HG02885 (cell line): ENCODE results near the gene SMAP1.
"Not testable (repeated sequence)": the region's sequence is repeated elsewhere in the genome, so short reads cannot be mapped to it uniquely, and the experiment has no call there.

Source experiments
- ATAC-seq: cut with Tn5 transposase; IDR thresholded peaks from one replicate; pipeline ENCODE4 v1.9.1; 2021; ENCODE audit warnings: mild to moderate bottlenecking; ENCODE audit not compliant: unreplicated experiment, poor library complexity

Gene SMAP1

GRCh38 chr6:70735513-70735912 is 67.8 kb downstream of the SMAP1 start:
- no peak for ATAC-seq

GRCh38 chr6:70738028-70738427 is 70.3 kb downstream of the SMAP1 start:
- ATAC-seq = no peak

- no peak for ATAC-seq
Measured at GRCh38 chr6:70739534-70739933, 71.9 kb downstream of the SMAP1 start.

- ATAC-seq = not testable (repeated sequence)
Measured at GRCh38 chr6:70740746-70741145, 73.1 kb downstream of the SMAP1 start.

- ATAC-seq = not testable (repeated sequence)
Measured at GRCh38 chr6:70742462-70742861, 74.8 kb downstream of the SMAP1 start.

- no peak for ATAC-seq
Measured at GRCh38 chr6:70753870-70754380, 86.2 kb downstream of the SMAP1 start.

- ATAC-seq = no peak
Measured at GRCh38 chr6:70758883-70759282, 91.2 kb downstream of the SMAP1 start.

GRCh38 chr6:70763754-70764510 is 96.2 kb downstream of the SMAP1 start:
- no peak for ATAC-seq

- ATAC-seq = no peak
Measured at GRCh38 chr6:70764706-70765105, 97.0 kb downstream of the SMAP1 start.

GRCh38 chr6:70771351-70771750 is 103.7 kb downstream of the SMAP1 start:
- not testable (repeated sequence) for ATAC-seq

GRCh38 chr6:70779934-70780333 is 112.3 kb downstream of the SMAP1 start:
- ATAC-seq = no peak

GRCh38 chr6:70790483-70791224 is 123.0 kb downstream of the SMAP1 start:
- ATAC-seq = no peak

GRCh38 chr6:70797625-70798024 is 129.9 kb downstream of the SMAP1 start:
- peak; percentile 96 for ATAC-seq

- ATAC-seq = no peak
Measured at GRCh38 chr6:70806086-70806485, 138.4 kb downstream of the SMAP1 start.

GRCh38 chr6:70811788-70812187 is 144.1 kb downstream of the SMAP1 start:
- ATAC-seq = no peak

GRCh38 chr6:70813885-70814284 is 146.2 kb downstream of the SMAP1 start:
- ATAC-seq = no peak

- ATAC-seq = no peak
Measured at GRCh38 chr6:70819646-70820045, 152.0 kb downstream of the SMAP1 start.

- no peak for ATAC-seq
Measured at GRCh38 chr6:70820778-70821177, 153.1 kb downstream of the SMAP1 start.

GRCh38 chr6:70821751-70822150 is 154.1 kb downstream of the SMAP1 start:
- no peak for ATAC-seq

GRCh38 chr6:70823651-70824050 is 156.0 kb downstream of the SMAP1 start:
- ATAC-seq = peak; percentile 51

- no peak for ATAC-seq
Measured at GRCh38 chr6:70831427-70831826, 163.7 kb downstream of the SMAP1 start.
